Measurements from ENCODE around the gene HIRA. TPM values are rescaled to one million over a fixed set of nuclear protein-coding genes. Genes with fewer than 3 reads are reported as not detected.

Gene HIRA
- total RNA-seq, 3 donors from 2014 or later = 13.5 to 22.9 (median 18.4) TPM

DNA sequence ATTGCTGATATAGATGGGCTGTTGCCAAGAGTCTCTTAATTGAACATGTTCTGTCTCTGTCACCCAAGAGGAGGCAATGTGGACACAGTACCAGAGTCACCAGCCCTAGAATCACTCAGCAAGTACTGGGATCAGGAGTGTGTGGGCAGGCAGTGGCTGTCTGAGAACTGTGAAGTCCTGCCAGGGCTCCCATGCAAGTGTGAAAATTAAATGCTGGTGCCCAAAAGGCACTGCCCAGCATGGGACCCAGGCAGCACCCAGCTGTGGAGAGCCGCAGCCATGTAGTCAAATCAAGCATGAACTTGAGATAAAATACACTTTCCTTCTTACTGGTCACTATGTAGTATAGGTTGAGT lies 19.9 kb downstream of the HIRA start:
- no peak for TF ChIP-seq POLR2AphosphoS5 (IDR thresholded peaks at IDR 0.05)
- no peak for TF ChIP-seq POLR2A (IDR thresholded peaks at IDR 0.05)
- TF ChIP-seq, protein P1, sequence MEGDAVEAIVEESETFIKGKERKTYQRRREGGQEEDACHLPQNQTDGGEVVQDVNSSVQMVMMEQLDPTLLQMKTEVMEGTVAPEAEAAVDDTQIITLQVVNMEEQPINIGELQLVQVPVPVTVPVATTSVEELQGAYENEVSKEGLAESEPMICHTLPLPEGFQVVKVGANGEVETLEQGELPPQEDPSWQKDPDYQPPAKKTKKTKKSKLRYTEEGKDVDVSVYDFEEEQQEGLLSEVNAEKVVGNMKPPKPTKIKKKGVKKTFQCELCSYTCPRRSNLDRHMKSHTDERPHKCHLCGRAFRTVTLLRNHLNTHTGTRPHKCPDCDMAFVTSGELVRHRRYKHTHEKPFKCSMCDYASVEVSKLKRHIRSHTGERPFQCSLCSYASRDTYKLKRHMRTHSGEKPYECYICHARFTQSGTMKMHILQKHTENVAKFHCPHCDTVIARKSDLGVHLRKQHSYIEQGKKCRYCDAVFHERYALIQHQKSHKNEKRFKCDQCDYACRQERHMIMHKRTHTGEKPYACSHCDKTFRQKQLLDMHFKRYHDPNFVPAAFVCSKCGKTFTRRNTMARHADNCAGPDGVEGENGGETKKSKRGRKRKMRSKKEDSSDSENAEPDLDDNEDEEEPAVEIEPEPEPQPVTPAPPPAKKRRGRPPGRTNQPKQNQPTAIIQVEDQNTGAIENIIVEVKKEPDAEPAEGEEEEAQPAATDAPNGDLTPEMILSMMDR (IDR thresholded peaks at IDR 0.05) = no peak
- H3K4me3 ChIP-seq = no peak overlapping the region
- H3K4me1 ChIP-seq = no peaks in the 10 kb centered on the region
- no peaks in the 10 kb centered on the region for H3K9me3 ChIP-seq
- no peak overlapping the region for H3K27ac ChIP-seq
- no peak for DNase-seq (ENCODE audit: low spot score in 2 of 2)
- H3K27me3 ChIP-seq = no peaks in the 10 kb centered on the region
- no peaks in the 10 kb centered on the region for H3K36me3 ChIP-seq
- intact Hi-C loops (cut with DNase I; ENCODE audit: low total_unique reads) = loop anchor here (2.0 kb wide), 1 partner anchor 33 kb away; no protein-coding TSS in a partner anchor

DNA sequence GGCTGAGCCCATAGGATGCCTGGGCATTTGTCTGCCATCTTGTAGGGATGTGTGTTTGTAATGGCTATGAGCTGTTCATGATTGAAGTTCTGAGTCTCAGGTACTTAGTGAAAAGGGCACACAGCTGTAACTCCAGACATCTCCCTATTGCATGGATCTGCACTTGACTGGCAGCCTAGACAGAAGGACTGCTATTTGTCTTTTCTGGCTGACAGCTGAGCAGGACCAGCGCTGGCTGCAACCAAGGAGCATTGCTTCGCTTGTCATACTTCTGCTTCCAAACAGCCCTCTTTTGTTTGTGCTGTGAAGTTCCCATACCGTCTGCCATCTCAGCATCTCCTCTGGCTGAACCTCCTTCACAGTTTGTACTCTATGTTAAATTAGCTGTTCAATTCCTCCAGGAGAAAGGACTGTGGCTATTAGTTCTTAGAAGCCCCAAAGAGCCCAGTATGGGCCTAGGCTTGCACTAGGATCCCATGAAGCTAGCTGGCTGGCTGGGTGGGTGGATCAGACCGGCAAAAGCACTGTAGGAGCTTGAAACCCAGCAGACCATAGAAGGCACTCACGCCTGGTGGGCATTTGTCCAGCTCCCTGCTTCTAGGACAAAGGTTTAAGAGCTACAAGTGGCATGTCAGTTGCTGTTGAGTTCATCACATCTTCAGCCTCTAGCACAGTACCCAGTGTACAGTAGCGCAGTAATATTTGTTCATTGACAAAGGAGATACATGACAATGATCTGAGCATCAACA lies 20.4 kb downstream of the HIRA start:
- TF ChIP-seq, protein P1 (IDR thresholded peaks at IDR 0.05) = no peak
- TF ChIP-seq POLR2A (IDR thresholded peaks at IDR 0.05) (no peak), POLR2AphosphoS5 (IDR thresholded peaks at IDR 0.05) (no peak)
- Histone ChIP-seq H3K9me3 (no peaks in the 10 kb centered on the region), H3K27me3 (no peaks in the 10 kb centered on the region), H3K4me1 (no peaks in the 10 kb centered on the region), H3K36me3 (no peaks in the 10 kb centered on the region), H3K27ac (no peak overlapping the region), H3K4me3 (no peak overlapping the region)
- intact Hi-C loops (cut with DNase I; ENCODE audit: low total_unique reads) = loop anchor here (2.0 kb wide), 1 partner anchor 32 kb away; no protein-coding TSS in a partner anchor
- DNase-seq (ENCODE audit: low spot score in 2 of 2) = no peak

DNA sequence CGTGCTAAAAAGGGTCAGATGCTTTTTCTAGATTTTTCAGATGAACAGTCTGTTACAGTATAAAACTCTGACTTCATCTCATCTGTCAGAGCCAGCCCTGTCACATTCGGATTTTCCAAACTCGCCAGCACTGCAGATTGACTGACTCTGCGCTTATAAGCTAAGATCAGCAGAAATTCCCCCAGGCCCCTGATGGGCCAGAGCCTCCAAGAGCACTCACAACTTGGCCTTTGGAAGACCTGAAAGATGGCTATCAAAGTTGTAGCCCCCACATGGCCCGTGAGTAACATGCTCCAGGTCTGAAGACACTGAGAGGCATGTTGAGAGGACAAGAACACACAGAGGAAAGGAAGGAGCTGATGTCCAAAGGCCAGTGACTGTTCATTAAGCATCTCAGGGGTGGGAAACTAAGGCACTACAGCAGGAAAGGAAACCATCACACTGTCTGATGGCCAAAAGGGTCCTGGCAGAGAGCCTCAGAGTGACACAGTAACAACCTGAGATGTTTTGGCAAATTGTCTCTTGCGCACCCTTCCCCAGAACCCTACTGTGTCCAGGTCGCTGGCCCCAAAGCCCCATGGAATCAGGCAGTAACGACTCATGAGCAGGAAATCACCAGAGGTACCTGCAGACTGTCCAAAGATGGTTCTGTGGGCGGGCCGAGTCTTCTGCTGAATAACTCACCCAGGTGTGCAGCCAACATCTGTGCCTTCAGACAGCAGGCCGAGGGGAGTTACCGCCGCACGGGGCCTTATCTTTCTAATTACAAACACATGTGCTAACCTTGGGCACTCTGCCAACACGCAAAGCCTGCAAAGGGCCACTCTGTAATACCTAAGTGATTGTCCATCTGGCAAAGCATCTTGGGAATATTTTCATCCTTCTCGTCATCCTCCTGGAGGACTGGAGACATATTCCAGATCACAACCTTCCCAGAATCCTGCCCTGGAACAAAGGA lies 23.6 kb downstream of the HIRA start:
- Histone ChIP-seq H3K36me3 (no peaks in the 10 kb centered on the region), H3K4me1 (no peaks in the 10 kb centered on the region), H3K4me3 (no peak overlapping the region), H3K27ac (no peak overlapping the region), H3K9me3 (no peaks in the 10 kb centered on the region), H3K27me3 (no peaks in the 10 kb centered on the region)
- no peak for DNase-seq (ENCODE audit: low spot score in 2 of 2)
- intact Hi-C loops (cut with DNase I; ENCODE audit: low total_unique reads) = no loop called here
- TF ChIP-seq POLR2A (IDR thresholded peaks at IDR 0.05) (no peak), POLR2AphosphoS5 (IDR thresholded peaks at IDR 0.05) (no peak)
- TF ChIP-seq, protein P1 (IDR thresholded peaks at IDR 0.05) = no peak

DNA sequence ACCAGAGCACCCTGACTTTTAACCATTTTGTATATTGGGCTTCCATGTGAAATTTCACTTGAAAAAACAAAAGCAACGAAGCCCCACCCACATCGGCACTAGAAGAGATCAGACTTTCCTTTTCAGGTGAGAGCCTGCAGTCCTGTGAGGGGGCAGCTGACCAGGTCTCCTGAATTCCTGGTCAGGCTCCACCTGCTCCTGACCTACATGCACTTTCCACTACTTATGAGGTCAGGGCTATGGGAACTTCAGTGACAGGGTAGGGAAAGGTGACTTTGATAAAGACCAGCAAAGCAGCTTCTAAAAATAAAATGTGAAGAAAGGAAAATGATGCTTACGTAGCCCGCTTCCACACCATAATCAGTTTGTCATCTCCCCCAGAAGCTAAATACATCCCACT lies 24.7 kb downstream of the HIRA start:
- Histone ChIP-seq H3K4me1 (no peaks in the 10 kb centered on the region), H3K4me3 (no peak overlapping the region), H3K27me3 (no peaks in the 10 kb centered on the region), H3K27ac (no peak overlapping the region), H3K36me3 (no peaks in the 10 kb centered on the region), H3K9me3 (no peaks in the 10 kb centered on the region)
- TF ChIP-seq POLR2AphosphoS5 (IDR thresholded peaks at IDR 0.05) = no peak
- TF ChIP-seq, protein P1 (IDR thresholded peaks at IDR 0.05) = no peak
- TF ChIP-seq POLR2A (IDR thresholded peaks at IDR 0.05) = no peak
- no peak for DNase-seq (ENCODE audit: low spot score in 2 of 2)
- intact Hi-C loops (cut with DNase I; ENCODE audit: low total_unique reads) = no loop called here
